Measurements from ENCODE around the gene SLC22A23.

DNA sequence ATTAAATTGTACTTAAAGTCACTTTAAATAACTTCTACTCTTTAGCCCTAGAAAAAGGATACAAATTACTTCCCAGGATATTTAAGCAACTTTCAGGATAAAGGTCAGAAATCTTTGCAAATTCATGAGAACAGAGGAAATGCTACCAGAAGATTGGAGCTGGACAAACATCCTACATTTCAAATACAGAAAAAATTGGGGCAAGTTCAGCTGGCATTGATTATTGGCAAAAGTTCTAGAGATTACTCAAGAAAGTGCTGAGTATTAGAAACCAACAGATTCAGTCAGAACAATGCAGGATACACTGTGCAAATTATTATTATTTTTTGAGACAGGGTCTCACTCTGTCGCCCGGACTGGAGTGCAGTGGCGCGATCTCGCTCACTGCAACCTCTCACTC lies 6.0 kb downstream of the SLC22A23 start:
- TF ChIP-seq, protein P1, sequence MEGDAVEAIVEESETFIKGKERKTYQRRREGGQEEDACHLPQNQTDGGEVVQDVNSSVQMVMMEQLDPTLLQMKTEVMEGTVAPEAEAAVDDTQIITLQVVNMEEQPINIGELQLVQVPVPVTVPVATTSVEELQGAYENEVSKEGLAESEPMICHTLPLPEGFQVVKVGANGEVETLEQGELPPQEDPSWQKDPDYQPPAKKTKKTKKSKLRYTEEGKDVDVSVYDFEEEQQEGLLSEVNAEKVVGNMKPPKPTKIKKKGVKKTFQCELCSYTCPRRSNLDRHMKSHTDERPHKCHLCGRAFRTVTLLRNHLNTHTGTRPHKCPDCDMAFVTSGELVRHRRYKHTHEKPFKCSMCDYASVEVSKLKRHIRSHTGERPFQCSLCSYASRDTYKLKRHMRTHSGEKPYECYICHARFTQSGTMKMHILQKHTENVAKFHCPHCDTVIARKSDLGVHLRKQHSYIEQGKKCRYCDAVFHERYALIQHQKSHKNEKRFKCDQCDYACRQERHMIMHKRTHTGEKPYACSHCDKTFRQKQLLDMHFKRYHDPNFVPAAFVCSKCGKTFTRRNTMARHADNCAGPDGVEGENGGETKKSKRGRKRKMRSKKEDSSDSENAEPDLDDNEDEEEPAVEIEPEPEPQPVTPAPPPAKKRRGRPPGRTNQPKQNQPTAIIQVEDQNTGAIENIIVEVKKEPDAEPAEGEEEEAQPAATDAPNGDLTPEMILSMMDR (IDR thresholded peaks at IDR 0.05; ENCODE audit: borderline replicate concordance, extremely low read depth, low read length, poor library complexity, severe bottlenecking): no peak
- TF ChIP-seq EZH2 (IDR thresholded peaks at IDR 0.05; ENCODE audit: borderline replicate concordance, low read depth, low read length, severe bottlenecking): no peak

Measured in DND-41 (cell line).